PFSK-1 (cell line): ENCODE measurements around the gene PBOV1.

Experiments used
- POLR2AphosphoS5 ChIP-seq: IDR thresholded peaks from 2 replicates; pipeline ENCODE4 v1.6.1; 2012; ENCODE audit warnings: low read depth, mild to moderate bottlenecking, control low read depth, low read length, moderate library complexity
- SIN3A ChIP-seq: IDR thresholded peaks from 2 replicates; pipeline ENCODE4 v1.6.1; 2012; ENCODE audit warnings: mild to moderate bottlenecking, low read length, moderate library complexity, borderline replicate concordance; ENCODE audit not compliant: insufficient read depth
- TAF1 ChIP-seq: IDR thresholded peaks from 2 replicates; pipeline ENCODE4 v1.6.1; 2012; ENCODE audit warnings: low read length, control low read depth, borderline replicate concordance; ENCODE audit not compliant: insufficient read depth
- TF ChIP-seq, protein P1 (sequence below), 2 experiments: IDR thresholded peaks; 2 replicates each; pipeline versions ENCODE4 v1.6.1 to v1.8.0; 2011 to 2012; ENCODE audit warnings: low read depth in 2 of 2, low read length in 2 of 2, control low read depth in 1 of 2, inconsistent platforms in 1 of 2, mild to moderate bottlenecking in 1 of 2, moderate library complexity in 1 of 2; ENCODE audit not compliant: insufficient read depth in 1 of 2

DNA sequence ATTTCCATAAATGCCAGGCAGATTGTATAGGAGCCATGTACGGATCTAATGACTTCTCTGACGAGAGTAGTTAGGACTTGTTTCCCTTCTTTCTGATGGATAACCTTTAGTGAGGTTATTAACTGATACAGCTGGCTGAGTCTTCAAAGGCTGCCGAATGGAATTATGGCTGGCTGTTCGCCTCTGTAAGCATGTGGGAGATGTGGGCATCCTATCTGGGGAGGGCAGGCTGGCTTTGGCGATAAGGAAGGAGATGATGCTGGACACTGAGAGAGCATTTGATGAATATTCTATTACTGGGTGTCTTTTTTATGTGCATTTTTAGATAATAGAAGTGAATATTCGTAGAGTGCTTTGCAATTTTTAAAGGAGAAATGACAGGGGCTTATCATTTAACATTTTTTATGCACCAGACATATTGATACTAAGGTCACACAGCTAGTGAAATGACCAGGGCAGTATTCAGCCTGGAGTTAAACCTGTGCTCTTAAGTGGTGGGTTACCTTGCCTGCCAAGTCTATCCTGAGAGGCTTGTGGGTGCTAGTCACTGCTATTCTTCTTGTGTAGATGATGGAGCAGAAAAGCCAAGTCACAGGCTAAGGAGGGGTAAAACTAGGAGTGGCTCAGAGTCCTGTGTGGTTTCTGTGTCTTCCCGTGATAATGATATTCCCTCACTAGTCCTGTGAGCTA, 3.1 kb downstream of the PBOV1 start:
- TF ChIP-seq TAF1: no peak
- TF ChIP-seq, protein P1, sequence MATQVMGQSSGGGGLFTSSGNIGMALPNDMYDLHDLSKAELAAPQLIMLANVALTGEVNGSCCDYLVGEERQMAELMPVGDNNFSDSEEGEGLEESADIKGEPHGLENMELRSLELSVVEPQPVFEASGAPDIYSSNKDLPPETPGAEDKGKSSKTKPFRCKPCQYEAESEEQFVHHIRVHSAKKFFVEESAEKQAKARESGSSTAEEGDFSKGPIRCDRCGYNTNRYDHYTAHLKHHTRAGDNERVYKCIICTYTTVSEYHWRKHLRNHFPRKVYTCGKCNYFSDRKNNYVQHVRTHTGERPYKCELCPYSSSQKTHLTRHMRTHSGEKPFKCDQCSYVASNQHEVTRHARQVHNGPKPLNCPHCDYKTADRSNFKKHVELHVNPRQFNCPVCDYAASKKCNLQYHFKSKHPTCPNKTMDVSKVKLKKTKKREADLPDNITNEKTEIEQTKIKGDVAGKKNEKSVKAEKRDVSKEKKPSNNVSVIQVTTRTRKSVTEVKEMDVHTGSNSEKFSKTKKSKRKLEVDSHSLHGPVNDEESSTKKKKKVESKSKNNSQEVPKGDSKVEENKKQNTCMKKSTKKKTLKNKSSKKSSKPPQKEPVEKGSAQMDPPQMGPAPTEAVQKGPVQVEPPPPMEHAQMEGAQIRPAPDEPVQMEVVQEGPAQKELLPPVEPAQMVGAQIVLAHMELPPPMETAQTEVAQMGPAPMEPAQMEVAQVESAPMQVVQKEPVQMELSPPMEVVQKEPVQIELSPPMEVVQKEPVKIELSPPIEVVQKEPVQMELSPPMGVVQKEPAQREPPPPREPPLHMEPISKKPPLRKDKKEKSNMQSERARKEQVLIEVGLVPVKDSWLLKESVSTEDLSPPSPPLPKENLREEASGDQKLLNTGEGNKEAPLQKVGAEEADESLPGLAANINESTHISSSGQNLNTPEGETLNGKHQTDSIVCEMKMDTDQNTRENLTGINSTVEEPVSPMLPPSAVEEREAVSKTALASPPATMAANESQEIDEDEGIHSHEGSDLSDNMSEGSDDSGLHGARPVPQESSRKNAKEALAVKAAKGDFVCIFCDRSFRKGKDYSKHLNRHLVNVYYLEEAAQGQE (IDR thresholded peaks at IDR 0.05; ENCODE audit: insufficient read depth in 1 of 2, low read depth in 2 of 2, low read length in 2 of 2): no peak
- TF ChIP-seq POLR2AphosphoS5: no peak
- no peak for TF ChIP-seq SIN3A
